Germinal center (tissue), 1 donor: ENCODE data around the gene BORCS6.
"Not testable (repeated sequence)": the region's sequence is repeated elsewhere in the genome, so short reads cannot be mapped to it uniquely, and the experiment has no call there.

Experiments
- DNase-seq: peaks from one replicate; pipeline ENCODE4 v3.0.0; 2012; ENCODE audit warnings: mixed read lengths, low spot score

Gene BORCS6

GRCh38 chr17:8189711-8190477 is at the start of gene BORCS6:
Gene BORCS6 (minus strand): TSS chr17:8190180. CDS start chr17:8190140, 40 bp downstream.
- DNase-seq = peak; percentile 97

- DNase-seq = no peak
Observed at GRCh38 chr17:8237886-8238285, 47.9 kb upstream of the BORCS6 start.

- DNase-seq = no peak
Observed at GRCh38 chr17:8237175-8237574, 47.2 kb upstream of the BORCS6 start.

- no peak for DNase-seq
Observed at GRCh38 chr17:8235676-8236075, 45.7 kb upstream of the BORCS6 start.

- no peak for DNase-seq
Observed at GRCh38 chr17:8234361-8235270, 44.6 kb upstream of the BORCS6 start.

GRCh38 chr17:8231701-8232100 is 41.7 kb upstream of the BORCS6 start:
- no peak for DNase-seq

- DNase-seq = no peak
Observed at GRCh38 chr17:8227238-8227581, 37.2 kb upstream of the BORCS6 start.

GRCh38 chr17:8226536-8227237 is 36.7 kb upstream of the BORCS6 start:
- DNase-seq = peak; percentile 24

- DNase-seq = no peak
Observed at GRCh38 chr17:8225813-8226535, 36.0 kb upstream of the BORCS6 start.

- DNase-seq = no peak
Observed at GRCh38 chr17:8224891-8225812, 35.2 kb upstream of the BORCS6 start.

- DNase-seq = peak; percentile 42
Observed at GRCh38 chr17:8223356-8224126, 33.6 kb upstream of the BORCS6 start.

- peak; percentile 79 for DNase-seq
Observed at GRCh38 chr17:8222630-8223355, 32.8 kb upstream of the BORCS6 start.

GRCh38 chr17:8222380-8222629 is 32.3 kb upstream of the BORCS6 start:
- peak; percentile 62 for DNase-seq

- DNase-seq = peak; percentile 71
Observed at GRCh38 chr17:8221663-8222379, 31.8 kb upstream of the BORCS6 start.

- peak; percentile 63 for DNase-seq
Observed at GRCh38 chr17:8220783-8221662, 31.0 kb upstream of the BORCS6 start.

GRCh38 chr17:8214000-8214399 is 24.0 kb upstream of the BORCS6 start:
- not testable (repeated sequence) for DNase-seq

- DNase-seq = no peak
Observed at GRCh38 chr17:8212312-8213180, 22.6 kb upstream of the BORCS6 start.
